GM18861 (cell line): ENCODE data around the gene PCDHB8.
"Not testable (repeated sequence)": the region's sequence is repeated elsewhere in the genome, so short reads cannot be mapped to it uniquely, and the experiment has no call there.

Experiments
- ATAC-seq: cut with Tn5 transposase; IDR thresholded peaks from one replicate; pipeline ENCODE4 v1.9.1; 2021; ENCODE audit not compliant: unreplicated experiment

The PCDHB8 gene

GRCh38 chr5:141184117-141184855, 6.7 kb downstream of the PCDHB8 start:
- not testable (repeated sequence) for ATAC-seq

DNA sequence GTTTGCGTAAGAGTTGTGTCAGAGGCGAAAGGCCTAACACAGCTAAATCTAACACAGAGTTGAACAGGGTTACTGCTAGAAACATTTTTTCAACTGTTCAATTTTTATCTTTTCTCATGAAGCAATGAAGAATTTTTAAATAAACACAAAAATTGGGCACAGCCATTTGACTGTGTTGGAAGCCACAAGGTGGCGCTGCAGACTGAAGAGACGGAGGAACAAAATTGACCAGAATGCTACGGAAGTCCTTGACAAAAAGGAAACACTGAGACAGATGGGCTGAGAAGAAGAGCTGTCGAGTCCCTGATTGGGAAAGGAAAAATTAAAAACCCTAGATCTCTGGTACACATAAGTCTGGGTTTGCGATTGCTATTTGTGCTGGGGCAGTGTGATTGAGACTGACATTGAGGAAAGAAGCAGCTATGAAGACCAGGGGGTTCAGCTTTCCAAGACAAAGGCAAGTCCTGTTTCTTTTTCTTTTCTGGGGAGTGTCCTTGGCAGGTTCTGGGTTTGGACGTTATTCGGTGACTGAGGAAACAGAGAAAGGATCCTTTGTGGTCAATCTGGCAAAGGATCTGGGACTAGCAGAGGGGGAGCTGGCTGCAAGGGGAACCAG, 9.4 kb downstream of the PCDHB8 start, which contains the start of gene PCDHB9:
PCDHB9 (plus strand) TSS at position 265 of the 616 bp plus-strand sequence; CDS start at position 423, 158 bp downstream.
- no peak for ATAC-seq

DNA sequence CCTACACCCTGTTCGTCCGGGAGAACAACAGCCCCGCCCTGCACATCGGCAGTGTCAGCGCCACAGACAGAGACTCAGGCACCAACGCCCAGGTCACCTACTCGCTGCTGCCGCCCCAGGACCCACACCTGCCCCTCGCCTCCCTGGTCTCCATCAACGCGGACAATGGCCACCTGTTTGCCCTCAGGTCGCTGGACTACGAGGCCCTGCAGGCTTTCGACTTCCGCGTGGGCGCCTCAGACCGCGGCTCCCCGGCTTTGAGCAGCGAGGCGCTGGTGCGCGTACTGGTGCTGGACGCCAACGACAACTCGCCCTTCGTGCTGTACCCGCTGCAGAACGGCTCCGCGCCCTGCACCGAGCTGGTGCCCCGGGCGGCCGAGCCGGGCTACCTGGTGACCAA, 11.1 kb downstream of the PCDHB8 start:
- not testable (repeated sequence) for ATAC-seq

GRCh38 chr5:141189131-141189530, 11.5 kb downstream of the PCDHB8 start:
- ATAC-seq = not testable (repeated sequence)

GRCh38 chr5:141192110-141192725, 14.6 kb downstream of the PCDHB8 start, which contains the start of gene PCDHB10:
TSS of gene PCDHB10 (plus strand) at chr5:141192353. CDS start at chr5:141192553, 200 bp downstream.
- ATAC-seq = no peak

- not testable (repeated sequence) for ATAC-seq
These were observed 16.7 kb downstream of the PCDHB8 start for GRCh38 chr5:141194332-141194731.

GRCh38 chr5:141196363-141196762, 18.8 kb downstream of the PCDHB8 start:
- ATAC-seq = no peak

- no peak for ATAC-seq
These were observed 22.0 kb downstream of the PCDHB8 start, which contains the start of gene PCDHB11 for GRCh38 chr5:141199359-141200235. TSS of gene PCDHB11 (plus strand) at chr5:141199627. CDS start at chr5:141199775, 148 bp downstream.

- ATAC-seq = not testable (repeated sequence)
These were observed 23.5 kb downstream of the PCDHB8 start for GRCh38 chr5:141201126-141201525.

GRCh38 chr5:141201646-141202045, 24.1 kb downstream of the PCDHB8 start:
- ATAC-seq = not testable (repeated sequence)

- no peak for ATAC-seq
These were observed 30.9 kb downstream of the PCDHB8 start, which contains the start of gene PCDHB12 for GRCh38 chr5:141208478-141208877. TSS of gene PCDHB12 (plus strand) at chr5:141208719. CDS start at chr5:141208908, 189 bp downstream.

DNA sequence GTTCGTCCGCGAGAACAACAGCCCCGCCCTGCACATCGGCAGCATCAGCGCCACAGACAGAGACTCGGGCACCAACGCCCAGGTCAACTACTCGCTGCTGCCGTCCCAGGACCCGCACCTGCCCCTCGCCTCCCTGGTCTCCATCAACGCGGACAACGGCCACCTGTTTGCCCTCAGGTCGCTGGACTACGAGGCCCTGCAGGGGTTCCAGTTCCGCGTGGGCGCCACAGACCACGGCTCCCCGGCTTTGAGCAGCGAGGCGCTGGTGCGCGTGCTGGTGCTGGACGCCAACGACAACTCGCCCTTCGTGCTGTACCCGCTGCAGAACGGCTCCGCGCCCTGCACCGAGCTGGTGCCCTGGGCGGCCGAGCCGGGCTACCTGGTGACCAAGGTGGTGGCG, 32.7 kb downstream of the PCDHB8 start:
- ATAC-seq = not testable (repeated sequence)

- ATAC-seq = not testable (repeated sequence)
These were observed 33.3 kb downstream of the PCDHB8 start for GRCh38 chr5:141210849-141211248.

DNA sequence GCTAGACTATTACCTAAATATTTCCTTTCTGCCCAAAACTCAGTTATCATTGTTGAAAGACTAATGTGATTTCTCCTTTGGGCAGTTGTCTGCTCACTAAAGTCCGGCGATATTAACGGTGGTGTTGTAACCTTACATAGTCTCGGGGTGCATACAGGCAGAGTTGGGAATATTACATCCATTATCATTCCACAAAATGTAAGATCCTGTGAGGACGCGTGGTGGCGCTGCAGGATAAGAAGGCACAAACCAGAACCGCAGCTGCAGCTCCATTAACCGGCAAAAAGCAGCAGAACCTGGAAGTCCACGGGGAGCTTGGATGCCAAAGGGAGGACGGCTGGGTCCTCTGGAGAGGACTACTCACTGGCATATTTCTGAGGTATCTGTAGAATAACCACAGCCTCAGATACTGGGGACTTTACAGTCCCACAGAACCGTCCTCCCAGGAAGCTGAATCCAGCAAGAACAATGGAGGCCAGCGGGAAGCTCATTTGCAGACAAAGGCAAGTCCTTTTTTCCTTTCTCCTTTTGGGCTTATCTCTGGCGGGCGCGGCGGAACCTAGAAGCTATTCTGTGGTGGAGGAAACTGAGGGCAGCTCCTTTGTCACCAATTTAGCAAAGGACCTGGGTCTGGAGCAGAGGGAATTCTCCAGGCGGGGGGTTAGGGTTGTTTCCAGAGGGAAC, 36.2 kb downstream of the PCDHB8 start, which contains the start of gene PCDHB13:
PCDHB13 (plus strand) TSS at position 264 of the 684 bp plus-strand sequence; CDS start at position 469, 205 bp downstream.
- ATAC-seq = not testable (repeated sequence)

GRCh38 chr5:141214583-141214982, 37.0 kb downstream of the PCDHB8 start:
- ATAC-seq = not testable (repeated sequence)

GRCh38 chr5:141215504-141215903, 37.9 kb downstream of the PCDHB8 start:
- not testable (repeated sequence) for ATAC-seq

GRCh38 chr5:141216035-141216434, 38.4 kb downstream of the PCDHB8 start:
- not testable (repeated sequence) for ATAC-seq

DNA sequence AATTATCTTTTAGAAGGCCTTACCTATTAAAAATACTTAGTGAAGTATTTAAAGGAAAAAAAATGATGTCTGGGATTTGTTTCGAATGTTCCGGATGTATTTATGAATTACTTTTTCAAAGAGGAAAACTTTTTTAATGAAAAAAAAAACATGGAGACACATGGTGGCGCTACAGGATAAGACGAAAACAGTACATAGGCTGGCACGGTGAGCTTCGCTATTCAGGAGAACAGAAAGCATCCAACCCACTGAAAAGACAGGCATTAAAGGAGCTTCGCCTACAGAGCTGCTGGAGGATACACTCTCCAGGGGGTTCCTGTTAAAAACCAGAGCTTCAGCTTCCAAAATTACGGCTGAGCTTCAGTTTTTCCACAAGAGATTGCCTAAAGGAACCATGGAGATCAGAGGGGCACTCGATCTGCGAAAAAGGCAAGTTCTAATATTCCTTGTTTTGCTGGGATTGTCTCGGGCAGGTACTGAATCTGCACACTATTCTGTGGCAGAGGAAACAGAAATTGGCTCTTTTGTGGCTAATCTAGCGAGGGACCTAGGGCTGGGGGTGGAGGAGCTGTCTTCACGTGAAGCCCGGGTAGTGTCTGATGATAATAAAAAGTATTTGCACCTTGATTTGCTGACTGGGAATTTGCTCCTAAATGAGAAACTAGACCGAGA, 45.7 kb downstream of the PCDHB8 start, which contains the start of gene PCDHB14:
PCDHB14 (plus strand) TSS at position 232 of the 672 bp plus-strand sequence; CDS start at position 395, 163 bp downstream.
- no peak for ATAC-seq

GRCh38 chr5:141224844-141225243, 47.3 kb downstream of the PCDHB8 start:
- not testable (repeated sequence) for ATAC-seq
